ENCODE results near the gene TREM1. TPM values are rescaled to one million over a fixed set of nuclear protein-coding genes. Genes with fewer than 3 reads are reported as not detected.
"Not testable (repeated sequence)": the region's sequence is repeated elsewhere in the genome, so short reads cannot be mapped to it uniquely, and the experiment has no call there.

The TREM1 gene
- total and polyA plus RNA-seq, 4 donors, result 0.09 to 1.3 (median 0.38) TPM

DNA sequence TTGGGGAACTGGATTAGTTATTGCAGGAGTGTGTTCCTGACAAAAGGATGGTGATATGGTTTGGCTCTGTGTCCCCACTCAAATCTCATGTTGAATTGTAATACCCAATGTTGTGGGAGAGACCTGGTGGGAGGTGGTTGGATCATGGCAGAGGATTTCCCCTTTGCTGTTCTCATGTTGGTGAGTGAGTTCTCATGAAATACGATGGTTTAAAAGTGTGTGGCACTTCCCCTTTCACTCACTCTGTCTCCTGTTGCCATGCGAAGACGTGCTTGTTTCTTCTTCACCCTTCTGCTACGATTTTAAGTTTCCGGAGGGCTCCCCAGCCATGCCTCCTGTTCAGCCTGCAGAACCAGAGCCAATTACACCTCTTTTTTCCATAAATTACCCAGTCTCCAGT lies 16.2 kb upstream of the TREM1 start:
- WGBS, result 67% methylated on average over 5 of the region's 5 CpGs
- H3K4me3 ChIP-seq (ENCODE audit: low read depth in 1 of 3, low read length in 3 of 3), result no peak overlapping the region
- H3K36me3 ChIP-seq (ENCODE audit: control insufficient read depth in 4 of 4, insufficient read depth in 3 of 4, low read depth in 1 of 4, low read length in 3 of 4), result no peaks in the 10 kb centered on the region
- H3K27me3 ChIP-seq (ENCODE audit: control insufficient read depth in 4 of 4, insufficient read depth in 4 of 4, low read length in 3 of 4), result no peaks in the 10 kb centered on the region
- H3K4me1 ChIP-seq (ENCODE audit: control insufficient read depth in 4 of 4, insufficient read depth in 4 of 4, low read length in 3 of 4), result no peaks in the 10 kb centered on the region
- TF ChIP-seq, protein P1, sequence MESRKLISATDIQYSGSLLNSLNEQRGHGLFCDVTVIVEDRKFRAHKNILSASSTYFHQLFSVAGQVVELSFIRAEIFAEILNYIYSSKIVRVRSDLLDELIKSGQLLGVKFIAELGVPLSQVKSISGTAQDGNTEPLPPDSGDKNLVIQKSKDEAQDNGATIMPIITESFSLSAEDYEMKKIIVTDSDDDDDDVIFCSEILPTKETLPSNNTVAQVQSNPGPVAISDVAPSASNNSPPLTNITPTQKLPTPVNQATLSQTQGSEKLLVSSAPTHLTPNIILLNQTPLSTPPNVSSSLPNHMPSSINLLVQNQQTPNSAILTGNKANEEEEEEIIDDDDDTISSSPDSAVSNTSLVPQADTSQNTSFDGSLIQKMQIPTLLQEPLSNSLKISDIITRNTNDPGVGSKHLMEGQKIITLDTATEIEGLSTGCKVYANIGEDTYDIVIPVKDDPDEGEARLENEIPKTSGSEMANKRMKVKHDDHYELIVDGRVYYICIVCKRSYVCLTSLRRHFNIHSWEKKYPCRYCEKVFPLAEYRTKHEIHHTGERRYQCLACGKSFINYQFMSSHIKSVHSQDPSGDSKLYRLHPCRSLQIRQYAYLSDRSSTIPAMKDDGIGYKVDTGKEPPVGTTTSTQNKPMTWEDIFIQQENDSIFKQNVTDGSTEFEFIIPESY (IDR thresholded peaks at IDR 0.05), result no peak
- TF ChIP-seq RXRA (IDR thresholded peaks at IDR 0.05) (no peak), FOXA1 (IDR thresholded peaks at IDR 0.05) (no peak), EGR1 (IDR thresholded peaks at IDR 0.05; ENCODE audit: low read depth in 2 of 2) (no peak), HNF4A (conservative IDR thresholded peaks at IDR 0.05) (no peak), JUND (IDR thresholded peaks at IDR 0.05) (no peak), FOXA2 (IDR thresholded peaks at IDR 0.05) (no peak), GABPA (IDR thresholded peaks at IDR 0.05 in 1 of 2, conservative IDR thresholded peaks at IDR 0.05 in 1 of 2) (no peak), YY1 (IDR thresholded peaks at IDR 0.05) (no peak), NR2F2 (IDR thresholded peaks at IDR 0.05) (no peak), RAD21 (IDR thresholded peaks at IDR 0.05) (no peak), HNF4G (IDR thresholded peaks at IDR 0.05) (no peak), TAF1 (conservative IDR thresholded peaks at IDR 0.05) (no peak)
- TF ChIP-seq, protein P2, sequence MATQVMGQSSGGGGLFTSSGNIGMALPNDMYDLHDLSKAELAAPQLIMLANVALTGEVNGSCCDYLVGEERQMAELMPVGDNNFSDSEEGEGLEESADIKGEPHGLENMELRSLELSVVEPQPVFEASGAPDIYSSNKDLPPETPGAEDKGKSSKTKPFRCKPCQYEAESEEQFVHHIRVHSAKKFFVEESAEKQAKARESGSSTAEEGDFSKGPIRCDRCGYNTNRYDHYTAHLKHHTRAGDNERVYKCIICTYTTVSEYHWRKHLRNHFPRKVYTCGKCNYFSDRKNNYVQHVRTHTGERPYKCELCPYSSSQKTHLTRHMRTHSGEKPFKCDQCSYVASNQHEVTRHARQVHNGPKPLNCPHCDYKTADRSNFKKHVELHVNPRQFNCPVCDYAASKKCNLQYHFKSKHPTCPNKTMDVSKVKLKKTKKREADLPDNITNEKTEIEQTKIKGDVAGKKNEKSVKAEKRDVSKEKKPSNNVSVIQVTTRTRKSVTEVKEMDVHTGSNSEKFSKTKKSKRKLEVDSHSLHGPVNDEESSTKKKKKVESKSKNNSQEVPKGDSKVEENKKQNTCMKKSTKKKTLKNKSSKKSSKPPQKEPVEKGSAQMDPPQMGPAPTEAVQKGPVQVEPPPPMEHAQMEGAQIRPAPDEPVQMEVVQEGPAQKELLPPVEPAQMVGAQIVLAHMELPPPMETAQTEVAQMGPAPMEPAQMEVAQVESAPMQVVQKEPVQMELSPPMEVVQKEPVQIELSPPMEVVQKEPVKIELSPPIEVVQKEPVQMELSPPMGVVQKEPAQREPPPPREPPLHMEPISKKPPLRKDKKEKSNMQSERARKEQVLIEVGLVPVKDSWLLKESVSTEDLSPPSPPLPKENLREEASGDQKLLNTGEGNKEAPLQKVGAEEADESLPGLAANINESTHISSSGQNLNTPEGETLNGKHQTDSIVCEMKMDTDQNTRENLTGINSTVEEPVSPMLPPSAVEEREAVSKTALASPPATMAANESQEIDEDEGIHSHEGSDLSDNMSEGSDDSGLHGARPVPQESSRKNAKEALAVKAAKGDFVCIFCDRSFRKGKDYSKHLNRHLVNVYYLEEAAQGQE (IDR thresholded peaks at IDR 0.05), result no peak
- TF ChIP-seq, protein P3, sequence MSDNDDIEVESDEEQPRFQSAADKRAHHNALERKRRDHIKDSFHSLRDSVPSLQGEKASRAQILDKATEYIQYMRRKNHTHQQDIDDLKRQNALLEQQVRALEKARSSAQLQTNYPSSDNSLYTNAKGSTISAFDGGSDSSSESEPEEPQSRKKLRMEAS (IDR thresholded peaks at IDR 0.05), result no peak
- TF ChIP-seq, protein P4, sequence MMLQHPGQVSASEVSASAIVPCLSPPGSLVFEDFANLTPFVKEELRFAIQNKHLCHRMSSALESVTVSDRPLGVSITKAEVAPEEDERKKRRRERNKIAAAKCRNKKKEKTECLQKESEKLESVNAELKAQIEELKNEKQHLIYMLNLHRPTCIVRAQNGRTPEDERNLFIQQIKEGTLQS (IDR thresholded peaks at IDR 0.05), result no peak
- H3K27ac ChIP-seq (ENCODE audit: low read depth in 1 of 2, low read length in 2 of 2), result no peak overlapping the region
- H3K9me3 ChIP-seq (ENCODE audit: control insufficient read depth in 4 of 4, low read length in 3 of 4), result no peaks in the 10 kb centered on the region
- no peak for DNase-seq (ENCODE audit: low spot score)
- H3K9ac ChIP-seq (ENCODE audit: low read depth in 1 of 2, low read length in 2 of 2), result no peak overlapping the region

DNA sequence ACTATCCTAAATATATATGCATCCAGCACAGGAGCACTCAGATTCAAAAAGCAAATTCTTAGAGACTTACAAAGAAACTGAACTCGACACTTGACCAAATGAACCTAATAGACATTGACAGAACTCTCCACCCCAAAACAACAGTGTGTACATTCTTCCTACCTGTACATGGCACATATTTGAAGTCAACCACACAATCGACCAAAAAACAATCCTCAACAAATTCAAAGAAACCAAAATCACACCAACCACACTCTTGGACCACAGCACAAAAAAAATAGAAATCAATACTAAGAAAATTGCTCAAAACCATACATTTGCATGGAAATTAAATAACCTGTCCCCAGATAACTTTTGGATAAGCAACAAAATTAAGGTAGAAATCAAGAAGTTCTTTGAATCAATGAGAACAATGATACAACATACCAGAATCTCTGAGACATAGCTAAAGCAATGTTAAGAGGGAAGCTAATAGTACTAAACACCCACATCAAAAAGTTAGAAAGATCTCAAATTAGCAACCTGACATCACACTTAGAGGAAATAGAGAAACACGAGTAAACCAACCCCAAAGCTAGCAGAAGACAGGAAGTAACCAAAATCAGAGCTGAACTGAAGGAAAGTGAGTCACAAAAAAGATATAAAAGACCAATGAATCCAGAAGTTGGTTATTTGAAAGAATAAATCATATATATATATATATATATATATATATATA lies 12.5 kb upstream of the TREM1 start:
- TF ChIP-seq, protein P3 (IDR thresholded peaks at IDR 0.05), result no peak
- no peak for TF ChIP-seq EGR1 (IDR thresholded peaks at IDR 0.05; ENCODE audit: low read depth in 2 of 2)
- no peaks in the 10 kb centered on the region for H3K36me3 ChIP-seq (ENCODE audit: control insufficient read depth in 4 of 4, insufficient read depth in 3 of 4, low read depth in 1 of 4, low read length in 3 of 4)
- no peak for DNase-seq (ENCODE audit: low spot score)
- no peak overlapping the region for H3K4me3 ChIP-seq (ENCODE audit: low read depth in 1 of 3, low read length in 3 of 3)
- 48% methylated on average over 3 of the region's 3 CpGs for WGBS
- H3K9me3 ChIP-seq (ENCODE audit: control insufficient read depth in 4 of 4, low read length in 3 of 4), result no peaks in the 10 kb centered on the region
- no peak overlapping the region for H3K27ac ChIP-seq (ENCODE audit: low read depth in 1 of 2, low read length in 2 of 2)
- H3K9ac ChIP-seq (ENCODE audit: low read depth in 1 of 2, low read length in 2 of 2), result no peak overlapping the region
- H3K27me3 ChIP-seq (ENCODE audit: control insufficient read depth in 4 of 4, insufficient read depth in 4 of 4, low read length in 3 of 4), result no peaks in the 10 kb centered on the region
- no peaks in the 10 kb centered on the region for H3K4me1 ChIP-seq (ENCODE audit: control insufficient read depth in 4 of 4, insufficient read depth in 4 of 4, low read length in 3 of 4)

DNA sequence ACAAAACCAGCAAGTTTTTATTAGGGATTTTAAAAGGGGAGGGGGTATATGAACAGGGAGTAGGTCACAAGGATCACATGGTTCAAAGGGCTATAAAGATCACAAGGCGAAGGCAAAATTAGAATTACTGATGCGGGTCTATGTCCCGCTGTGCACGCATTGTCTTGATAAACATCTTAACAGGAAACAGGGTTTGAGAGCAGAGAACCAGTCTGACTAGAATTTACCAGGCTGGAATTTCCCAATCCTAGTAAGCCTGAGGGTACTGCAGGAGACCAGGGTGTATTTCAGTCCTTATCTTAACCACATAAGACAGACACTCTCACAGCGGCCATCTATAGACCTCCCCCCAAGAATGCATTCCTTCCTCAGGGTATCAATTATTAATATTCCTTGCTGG lies 10.8 kb upstream of the TREM1 start:
- not testable (repeated sequence) for H3K27me3 ChIP-seq (ENCODE audit: control insufficient read depth in 4 of 4, insufficient read depth in 4 of 4, low read length in 3 of 4); H3K27ac ChIP-seq (ENCODE audit: low read depth in 1 of 2, low read length in 2 of 2)
- 86% methylated on average over 5 of the region's 5 CpGs for WGBS

More for the DNA sequence above, 10.8 kb upstream of the TREM1 start:
- not testable (repeated sequence) for DNase-seq (ENCODE audit: low spot score); H3K4me3 ChIP-seq (ENCODE audit: low read depth in 1 of 3, low read length in 3 of 3); H3K9me3 ChIP-seq (ENCODE audit: control insufficient read depth in 4 of 4, low read length in 3 of 4); H3K9ac ChIP-seq (ENCODE audit: low read depth in 1 of 2, low read length in 2 of 2); H3K36me3 ChIP-seq (ENCODE audit: control insufficient read depth in 4 of 4, insufficient read depth in 3 of 4, low read depth in 1 of 4, low read length in 3 of 4); H3K4me1 ChIP-seq (ENCODE audit: control insufficient read depth in 4 of 4, insufficient read depth in 4 of 4, low read length in 3 of 4)

All from liver (tissue), 9 donors.